CD4-positive, alpha-beta T cell treated with Interleukin-15 for 1 hour (primary cell): ENCODE measurements around the gene KANK2.
"Not testable (repeated sequence)": the region's sequence is repeated elsewhere in the genome, so short reads cannot be mapped to it uniquely, and the experiment has no call there.

Experiments
- DNase-seq: peaks from one replicate; pipeline ENCODE4 v3.0.0-alpha.2; 2020

KANK2 gene

GRCh38 chr19:11169896-11170678 lies 27.3 kb downstream of the KANK2 start:
- no peak for DNase-seq

DNA sequence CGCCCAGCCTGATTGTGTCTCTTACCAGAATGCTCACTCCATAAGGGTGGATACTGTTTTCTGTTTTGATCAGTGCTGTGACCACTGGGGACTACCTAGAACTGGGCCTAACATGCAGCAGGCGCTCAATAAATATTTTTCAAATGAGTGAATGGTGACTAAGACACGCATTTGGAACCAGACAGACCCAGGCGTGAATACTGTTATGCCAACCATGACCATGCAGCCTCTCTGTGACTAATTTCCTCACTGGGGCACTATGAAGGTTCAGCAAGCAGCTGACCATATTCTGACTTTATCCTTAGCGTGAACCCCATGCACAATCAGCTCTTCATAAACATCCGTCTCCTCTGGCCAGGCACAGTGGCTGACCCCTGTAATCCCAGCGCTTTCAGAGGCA lies 28.8 kb downstream of the KANK2 start:
- no peak for DNase-seq

GRCh38 chr19:11166281-11167142 lies 30.8 kb downstream of the KANK2 start:
- DNase-seq = no peak

DNA sequence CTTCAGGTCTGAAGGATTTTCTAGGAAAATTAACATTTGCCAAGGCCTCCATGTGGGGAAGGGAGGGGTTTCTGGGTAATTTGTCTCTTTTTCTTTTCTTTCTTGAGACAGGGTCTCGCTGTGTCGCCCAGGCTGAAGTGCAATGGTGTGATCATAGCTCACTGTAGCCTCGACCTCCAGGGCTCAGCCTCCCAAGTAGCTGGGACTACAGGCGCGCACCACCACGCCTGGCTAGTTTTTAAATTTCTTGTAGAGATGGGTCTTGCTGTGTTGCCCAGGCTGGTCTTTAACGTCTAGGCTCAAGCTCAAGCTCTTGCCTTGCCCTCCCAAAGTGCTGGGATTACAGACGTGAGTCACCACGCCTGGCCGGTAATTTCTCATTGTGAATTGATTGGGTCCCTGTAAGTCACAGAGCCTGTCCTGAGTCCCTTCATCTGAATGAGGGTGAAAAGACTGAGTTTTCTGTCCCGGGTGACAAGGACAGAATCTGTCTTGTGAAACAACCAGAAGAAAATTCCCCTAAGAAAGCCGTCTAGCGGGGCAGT lies 31.8 kb downstream of the KANK2 start:
- DNase-seq = no peak

DNA sequence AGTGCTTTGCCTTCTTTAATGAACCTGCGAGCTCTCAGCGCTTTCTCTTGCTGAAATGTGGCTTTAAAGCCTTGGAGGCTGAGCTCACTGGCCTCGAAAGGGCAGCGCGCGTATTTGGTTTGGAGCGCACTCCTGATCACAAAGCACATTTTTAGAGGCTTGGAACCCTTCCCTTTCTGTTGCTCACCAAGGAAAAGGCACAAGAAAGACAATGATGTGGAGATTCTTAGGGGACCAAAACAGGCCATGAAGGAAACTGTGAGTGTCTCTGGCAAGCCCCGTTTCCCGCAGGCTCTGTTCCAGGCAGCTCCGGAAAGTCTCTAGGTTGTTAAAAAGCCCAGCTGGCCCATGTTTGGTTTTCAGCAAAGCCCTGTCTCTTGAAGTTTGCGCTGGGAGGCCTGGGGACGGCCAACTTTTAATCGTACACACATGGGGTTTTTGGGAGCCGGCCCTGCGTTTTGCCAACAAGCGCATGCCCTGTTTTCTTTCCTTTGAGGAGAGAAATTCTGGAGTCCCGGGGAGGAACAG lies 32.4 kb downstream of the KANK2 start:
- DNase-seq = no peak

- no peak for DNase-seq
Measured at GRCh38 chr19:11164296-11164695, 33.0 kb downstream of the KANK2 start.

DNA sequence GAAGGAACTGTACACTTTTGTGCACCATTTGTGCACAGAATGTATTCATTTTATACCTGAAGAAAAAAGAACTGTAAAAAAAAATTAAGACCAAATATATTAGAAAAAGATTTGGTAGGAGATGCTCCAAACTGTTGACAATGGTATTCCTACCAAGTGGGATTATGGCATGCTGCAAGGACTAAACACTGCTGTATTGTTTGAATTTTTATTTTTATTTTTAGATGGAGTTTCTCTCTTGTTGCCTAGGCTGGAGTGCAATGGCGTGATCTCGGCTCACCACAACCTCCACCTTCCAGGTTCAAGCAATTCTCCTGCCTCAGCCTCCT lies 36.9 kb downstream of the KANK2 start:
- not testable (repeated sequence) for DNase-seq

DNA sequence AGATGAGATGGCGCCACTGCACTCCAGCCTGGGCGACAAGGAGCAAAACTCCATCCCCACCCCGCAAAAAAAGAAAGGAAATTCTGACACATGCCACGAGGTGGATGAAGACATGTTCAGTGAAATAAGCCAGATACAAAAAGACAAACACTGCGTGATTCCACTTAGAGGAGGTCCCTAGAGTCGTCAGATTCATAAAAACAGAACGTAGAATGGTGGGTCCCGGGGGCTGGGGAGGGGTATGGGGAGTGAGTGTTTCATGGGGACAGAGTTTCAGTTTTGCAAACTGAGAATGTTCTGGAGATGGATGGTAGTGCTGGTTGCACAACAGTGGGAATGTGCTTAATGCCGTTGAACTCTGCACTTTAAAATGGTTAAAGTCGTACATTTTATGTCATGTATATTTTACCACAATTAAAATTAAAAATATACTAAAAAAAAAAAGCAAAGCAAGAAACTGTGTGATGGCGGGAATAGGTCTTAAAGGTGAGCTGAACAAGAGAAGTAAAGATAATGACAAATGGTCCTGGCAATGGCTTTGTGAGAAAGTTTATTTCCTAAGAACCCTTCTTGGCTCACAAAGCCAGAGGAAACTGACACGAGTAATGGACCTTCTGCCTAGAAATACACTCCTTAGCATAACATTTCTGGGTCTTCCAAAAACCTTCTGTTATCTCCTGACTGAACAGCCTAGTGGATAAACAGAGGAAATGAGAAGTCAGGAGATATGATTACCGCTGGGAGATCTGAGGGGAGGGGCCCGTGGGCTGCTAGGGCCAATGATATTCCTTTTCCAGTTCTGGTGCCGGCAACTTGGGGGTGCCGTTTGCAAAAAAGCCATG lies 37.5 kb downstream of the KANK2 start:
- no peak for DNase-seq

- peak; percentile 96 for DNase-seq
Measured at GRCh38 chr19:11155373-11156120, 41.8 kb downstream of the KANK2 start, which contains the start of gene SPC24. TSS of gene SPC24 (minus strand) at chr19:11155782. CDS start at chr19:11155776, 6 bp downstream.

- no peak for DNase-seq
Measured at GRCh38 chr19:11154683-11155047, 42.7 kb downstream of the KANK2 start.

GRCh38 chr19:11152318-11153062 lies 44.9 kb downstream of the KANK2 start:
- no peak for DNase-seq

- DNase-seq = no peak
Measured at GRCh38 chr19:11151181-11151580, 46.2 kb downstream of the KANK2 start.

DNA sequence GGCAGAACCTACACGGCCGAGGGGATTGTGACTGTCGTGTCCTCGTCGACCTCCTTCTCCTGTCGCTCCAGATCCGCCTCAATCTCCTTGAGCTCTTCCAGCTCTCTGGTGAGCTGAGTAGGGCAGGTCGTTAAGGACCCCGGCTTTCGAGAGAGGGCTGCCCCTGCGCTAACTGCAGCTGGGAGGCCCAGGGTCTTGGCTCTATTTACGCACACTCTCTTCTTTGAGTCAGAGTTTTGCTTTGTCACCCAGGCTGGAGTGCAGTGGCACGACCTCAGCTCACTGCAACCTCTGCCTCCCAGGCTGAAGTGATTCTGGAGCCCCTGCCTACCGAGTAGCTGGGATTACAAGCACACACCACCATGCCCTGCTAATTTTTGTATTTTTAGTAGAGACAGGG lies 49.3 kb downstream of the KANK2 start:
- no peak for DNase-seq

DNA sequence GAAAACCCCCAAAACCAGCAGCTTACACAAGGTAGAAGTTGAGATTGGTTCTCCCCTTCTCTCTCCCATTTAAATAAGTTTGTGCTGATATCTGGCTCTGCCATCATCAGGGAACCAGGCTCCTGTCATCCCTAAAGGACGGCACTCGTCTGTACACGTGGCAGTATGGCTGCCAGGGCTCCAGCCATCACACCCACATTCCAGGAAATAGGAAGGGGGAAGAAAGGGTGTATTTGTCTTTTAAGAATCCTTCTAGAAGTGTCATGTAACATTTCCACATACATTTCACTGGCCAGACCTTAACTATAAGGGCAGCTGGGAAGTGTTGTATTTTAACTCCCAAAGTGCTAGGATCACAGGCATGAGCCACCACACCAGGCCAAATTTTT lies 51.8 kb downstream of the KANK2 start:
- no peak for DNase-seq

DNA sequence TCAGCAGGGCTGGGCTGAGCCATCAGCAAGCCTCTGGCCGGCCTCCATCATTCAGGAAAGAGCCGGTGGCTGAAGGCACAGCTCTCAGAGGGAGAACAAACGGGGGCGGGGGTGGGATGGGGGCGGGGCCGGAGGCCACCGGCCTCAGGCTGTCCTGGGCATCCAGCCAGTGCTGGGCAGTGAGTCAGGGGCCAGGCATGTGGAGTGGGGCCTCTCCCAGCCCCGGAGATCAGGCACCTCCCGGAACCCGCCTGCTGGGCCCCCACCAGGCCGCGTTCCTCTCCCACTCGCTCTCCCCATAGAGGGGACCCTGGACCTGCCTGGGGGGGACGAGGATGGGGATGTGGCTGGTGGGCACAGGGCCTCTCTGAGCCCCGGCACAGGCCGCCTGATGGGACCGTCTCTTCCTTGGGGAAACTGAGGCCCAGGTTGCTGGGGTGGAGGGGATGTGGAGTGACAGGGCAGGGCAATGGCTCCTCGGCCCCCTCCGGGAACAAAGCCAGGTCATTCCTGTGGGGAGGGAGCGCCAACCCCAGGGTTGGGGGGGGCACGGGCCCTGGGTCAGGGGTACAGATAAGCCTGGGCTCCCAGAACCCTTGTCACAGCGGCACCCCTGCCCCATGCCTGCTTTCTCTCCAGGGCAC lies 54.7 kb downstream of the KANK2 start:
- DNase-seq = no peak

- DNase-seq = no peak
Measured at GRCh38 chr19:11141937-11142527, 55.3 kb downstream of the KANK2 start.

DNA sequence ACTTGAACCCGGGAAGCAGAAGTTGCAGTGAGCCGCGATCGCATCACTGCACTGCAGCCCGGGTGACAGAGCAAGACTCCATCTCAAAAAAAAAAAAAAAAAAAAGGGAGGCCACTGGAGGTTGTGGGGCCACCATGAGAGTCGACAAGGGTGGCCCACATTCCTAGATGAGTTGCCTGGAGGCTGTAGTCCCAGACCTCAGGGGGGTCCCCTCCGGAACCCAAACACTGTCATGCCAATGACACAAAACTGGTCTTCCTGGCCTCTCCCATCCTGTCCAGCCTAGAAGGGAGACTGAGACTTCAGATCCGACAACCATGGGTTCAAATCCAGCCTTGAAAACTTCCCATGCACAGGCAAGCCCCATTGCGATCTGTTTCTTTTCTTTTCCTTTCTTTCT lies 56.4 kb downstream of the KANK2 start:
- no peak for DNase-seq

DNA sequence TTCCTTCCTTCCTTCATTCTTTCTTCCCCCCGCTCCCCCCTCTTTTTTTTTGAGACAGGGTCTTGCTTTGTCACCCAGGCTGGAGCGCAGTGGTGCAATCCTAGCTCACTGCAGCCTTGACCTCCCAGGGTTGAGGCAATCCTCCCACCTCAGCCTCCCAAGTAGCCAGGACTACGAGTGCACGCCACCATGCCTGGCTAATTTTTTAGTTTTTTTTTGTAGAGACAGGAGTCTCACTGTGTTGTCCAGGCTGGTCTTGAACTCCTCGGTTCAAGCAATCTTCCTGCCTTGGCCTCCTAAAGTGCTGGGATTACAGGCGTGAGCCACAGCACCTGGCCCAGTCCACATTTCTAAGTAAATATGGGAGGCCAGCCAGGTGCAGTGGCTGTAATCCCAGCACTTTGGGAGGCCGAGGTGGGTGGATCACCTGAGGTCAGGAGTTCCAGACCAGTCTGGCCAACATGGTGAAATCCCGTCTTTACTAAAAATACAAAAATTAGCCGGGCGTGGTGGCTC lies 57.3 kb downstream of the KANK2 start:
- DNase-seq = not testable (repeated sequence)

GRCh38 chr19:11138601-11139300 lies 58.6 kb downstream of the KANK2 start:
- no peak for DNase-seq
